Ishikawa (cell line): Measurements from ENCODE around the gene CAMTA1.

Experiments
- CEBPB ChIP-seq: IDR thresholded peaks from 2 replicates; pipeline ENCODE4 v1.6.1; 2012
- EGR1 ChIP-seq: IDR thresholded peaks from 2 replicates; pipeline ENCODE4 v1.6.1; 2012
- EP300 ChIP-seq: IDR thresholded peaks from 2 replicates; pipeline ENCODE4 v1.6.1; 2012; ENCODE audit warnings: borderline replicate concordance
- NFIC ChIP-seq: IDR thresholded peaks from 2 replicates; pipeline ENCODE4 v1.6.1; 2012
- RAD21 ChIP-seq: IDR thresholded peaks from 2 replicates; pipeline ENCODE4 v1.6.1; 2012; ENCODE audit warnings: low read depth
- REST ChIP-seq: IDR thresholded peaks from 2 replicates; pipeline ENCODE4 v1.6.1; 2012; ENCODE audit warnings: low read depth, mild to moderate bottlenecking
- TAF1 ChIP-seq: IDR thresholded peaks from 2 replicates; pipeline ENCODE4 v1.6.1; 2012; ENCODE audit warnings: low read depth, mild to moderate bottlenecking
- TEAD4 ChIP-seq: IDR thresholded peaks from 2 replicates; pipeline ENCODE4 v1.6.1; 2012
- YY1 ChIP-seq: IDR thresholded peaks from 2 replicates; pipeline ENCODE4 v1.6.1; 2012; ENCODE audit warnings: low read depth
- TF ChIP-seq, protein P1 (sequence below): IDR thresholded peaks from 2 replicates; pipeline ENCODE4 v1.6.1; 2012
- TF ChIP-seq, protein P2 (sequence below): IDR thresholded peaks from 2 replicates; pipeline ENCODE4 v1.6.1; 2012

- TF ChIP-seq EGR1 (no peak), YY1 (no peak), NFIC (no peak), RAD21 (no peak), TAF1 (no peak), TEAD4 (no peak), REST (no peak), CEBPB (no peak), EP300 (no peak)
- TF ChIP-seq, protein P1, sequence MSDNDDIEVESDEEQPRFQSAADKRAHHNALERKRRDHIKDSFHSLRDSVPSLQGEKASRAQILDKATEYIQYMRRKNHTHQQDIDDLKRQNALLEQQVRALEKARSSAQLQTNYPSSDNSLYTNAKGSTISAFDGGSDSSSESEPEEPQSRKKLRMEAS: no peak
- TF ChIP-seq, protein P2, sequence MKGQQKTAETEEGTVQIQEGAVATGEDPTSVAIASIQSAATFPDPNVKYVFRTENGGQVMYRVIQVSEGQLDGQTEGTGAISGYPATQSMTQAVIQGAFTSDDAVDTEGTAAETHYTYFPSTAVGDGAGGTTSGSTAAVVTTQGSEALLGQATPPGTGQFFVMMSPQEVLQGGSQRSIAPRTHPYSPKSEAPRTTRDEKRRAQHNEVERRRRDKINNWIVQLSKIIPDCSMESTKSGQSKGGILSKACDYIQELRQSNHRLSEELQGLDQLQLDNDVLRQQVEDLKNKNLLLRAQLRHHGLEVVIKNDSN: no peak
These were observed 168.7 kb downstream of the CAMTA1 start for GRCh38 chr1:6953907-6954364.
